ENCODE measurements around the gene CACNA1B.

CACNA1B gene

DNA sequence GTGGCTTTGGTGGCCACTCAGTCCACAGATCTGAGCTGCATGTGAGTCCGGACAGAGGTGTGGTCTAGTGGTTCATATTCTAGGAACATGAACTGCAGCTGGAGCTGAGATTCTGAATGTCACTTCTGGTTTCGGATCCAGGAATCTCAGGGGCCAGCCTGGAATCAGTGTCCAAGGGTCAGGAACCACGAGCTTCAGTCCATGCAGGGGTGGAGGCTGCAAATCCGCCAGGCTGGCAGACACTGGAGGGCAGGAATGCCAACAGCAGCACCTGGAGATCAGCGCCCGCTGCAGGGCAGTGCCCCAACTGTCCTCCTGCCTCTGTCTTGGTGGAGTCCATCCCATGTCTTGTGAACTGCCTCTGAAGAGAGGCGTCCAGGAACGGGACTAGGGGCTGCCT is 73.5 kb downstream of the CACNA1B start:
- no peaks in the 10 kb centered on the region for H3K36me3 ChIP-seq (ENCODE audit: control insufficient read depth, low read depth, low read length)
- H3K27me3 ChIP-seq (ENCODE audit: control insufficient read depth, insufficient read depth, low read length) = no peaks in the 10 kb centered on the region
- H3K27ac ChIP-seq (ENCODE audit: low read length) = no peak overlapping the region
- no peaks in the 10 kb centered on the region for H3K4me1 ChIP-seq (ENCODE audit: control insufficient read depth, low read depth, low read length)
- peaks cover 18% of the 10 kb centered on the region for H3K9me3 ChIP-seq (ENCODE audit: control insufficient read depth, low read depth, low read length)
- no peak overlapping the region for H3K4me3 ChIP-seq (ENCODE audit: low read length)
- no peak overlapping the region for H3K9ac ChIP-seq (ENCODE audit: low read length)

DNA sequence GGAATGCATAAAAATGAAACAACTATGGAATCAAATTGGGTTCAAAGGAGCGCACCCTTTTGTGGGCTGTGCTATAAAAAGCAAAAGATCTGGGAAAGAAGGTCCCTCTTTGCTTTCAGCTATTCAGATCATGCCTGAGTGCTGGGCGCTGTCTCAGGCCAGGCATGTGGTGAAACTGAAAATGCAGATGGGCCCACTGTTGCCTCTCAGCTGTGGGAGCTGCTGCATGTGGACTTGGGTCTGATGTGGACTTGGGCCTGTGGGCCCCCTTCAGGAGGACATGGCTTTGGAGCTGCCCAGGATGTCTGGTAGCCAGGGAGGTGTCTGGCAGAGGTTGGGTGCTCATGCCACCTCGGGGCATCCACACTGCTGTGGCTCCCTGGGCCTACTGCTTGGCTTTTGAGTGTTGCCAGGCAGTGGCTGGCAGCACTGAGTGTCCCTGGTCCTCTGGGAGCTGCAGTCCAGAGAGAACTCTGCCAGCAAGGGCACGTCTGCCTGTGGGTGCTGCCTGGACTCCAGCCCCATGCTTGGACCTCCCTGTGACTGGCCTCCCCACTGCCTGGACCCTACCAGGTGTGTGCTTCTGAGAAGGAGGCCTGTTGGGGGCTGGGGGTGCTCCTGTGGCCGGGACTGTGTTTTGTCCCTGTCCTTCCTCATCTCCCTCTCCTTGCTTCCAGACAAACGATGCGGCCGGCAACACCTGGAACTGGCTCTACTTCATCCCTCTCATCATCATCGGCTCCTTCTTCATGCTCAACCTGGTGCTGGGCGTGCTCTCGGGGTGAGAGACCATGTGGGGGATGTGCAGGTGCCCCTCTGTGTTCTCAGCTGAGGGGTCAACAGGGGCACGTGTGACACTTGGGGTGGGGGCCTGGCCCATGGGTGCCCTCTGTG is 74.3 kb downstream of the CACNA1B start:
- Histone ChIP-seq H3K9me3 (ENCODE audit: control insufficient read depth, low read depth, low read length) (peaks cover 11% of the 10 kb centered on the region), H3K36me3 (ENCODE audit: control insufficient read depth, low read depth, low read length) (no peaks in the 10 kb centered on the region), H3K9ac (ENCODE audit: low read length) (no peak overlapping the region)

DNA sequence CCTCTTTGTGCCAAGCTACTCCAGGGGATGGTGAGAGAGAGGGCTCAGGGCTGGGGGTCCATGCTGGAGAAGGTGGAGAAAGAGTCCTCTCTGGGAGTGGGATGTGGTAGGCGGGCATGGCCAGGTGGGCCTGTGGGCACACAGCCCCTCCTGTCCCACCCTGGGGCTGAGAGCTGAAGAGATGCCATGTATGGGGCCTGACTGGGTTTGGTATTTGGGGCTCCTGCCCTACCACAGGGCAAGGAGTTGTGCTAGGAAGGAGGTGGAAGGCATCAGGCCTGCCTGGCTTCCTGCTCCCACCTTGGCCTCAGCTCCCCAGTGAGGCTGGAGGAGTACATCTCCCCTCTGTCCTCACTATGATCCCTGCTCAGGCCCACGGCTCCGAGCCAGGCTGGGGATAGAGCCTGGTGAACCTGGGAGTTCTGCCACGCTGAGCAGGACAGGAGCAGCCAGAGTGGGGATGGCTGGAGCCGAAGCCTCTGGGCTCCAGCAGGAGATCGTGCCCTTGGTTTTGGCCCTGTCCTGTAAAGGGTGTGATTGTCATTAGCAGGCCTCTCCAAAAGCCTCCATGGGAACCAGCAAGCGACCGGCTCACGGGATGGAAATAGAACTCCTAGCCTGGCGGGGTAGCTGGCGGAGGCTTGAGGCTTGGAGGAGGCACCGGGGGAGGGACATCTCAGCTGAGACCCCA is 75.5 kb downstream of the CACNA1B start:
- H3K27ac ChIP-seq (ENCODE audit: low read length) = no peak overlapping the region
- no peaks in the 10 kb centered on the region for H3K4me1 ChIP-seq (ENCODE audit: control insufficient read depth, low read depth, low read length)
- H3K36me3 ChIP-seq (ENCODE audit: control insufficient read depth, low read depth, low read length) = no peaks in the 10 kb centered on the region
- H3K27me3 ChIP-seq (ENCODE audit: control insufficient read depth, insufficient read depth, low read length) = no peaks in the 10 kb centered on the region
- no peak overlapping the region for H3K9ac ChIP-seq (ENCODE audit: low read length)
- no peak overlapping the region for H3K4me3 ChIP-seq (ENCODE audit: low read length)
- H3K9me3 ChIP-seq (ENCODE audit: control insufficient read depth, low read depth, low read length) = peaks cover 9% of the 10 kb centered on the region

More for the DNA sequence above, 74.3 kb downstream of the CACNA1B start:
- Histone ChIP-seq H3K4me1 (ENCODE audit: control insufficient read depth, low read depth, low read length) (no peaks in the 10 kb centered on the region), H3K27me3 (ENCODE audit: control insufficient read depth, insufficient read depth, low read length) (no peaks in the 10 kb centered on the region), H3K27ac (ENCODE audit: low read length) (no peak overlapping the region), H3K4me3 (ENCODE audit: low read length) (no peak overlapping the region)

DNA sequence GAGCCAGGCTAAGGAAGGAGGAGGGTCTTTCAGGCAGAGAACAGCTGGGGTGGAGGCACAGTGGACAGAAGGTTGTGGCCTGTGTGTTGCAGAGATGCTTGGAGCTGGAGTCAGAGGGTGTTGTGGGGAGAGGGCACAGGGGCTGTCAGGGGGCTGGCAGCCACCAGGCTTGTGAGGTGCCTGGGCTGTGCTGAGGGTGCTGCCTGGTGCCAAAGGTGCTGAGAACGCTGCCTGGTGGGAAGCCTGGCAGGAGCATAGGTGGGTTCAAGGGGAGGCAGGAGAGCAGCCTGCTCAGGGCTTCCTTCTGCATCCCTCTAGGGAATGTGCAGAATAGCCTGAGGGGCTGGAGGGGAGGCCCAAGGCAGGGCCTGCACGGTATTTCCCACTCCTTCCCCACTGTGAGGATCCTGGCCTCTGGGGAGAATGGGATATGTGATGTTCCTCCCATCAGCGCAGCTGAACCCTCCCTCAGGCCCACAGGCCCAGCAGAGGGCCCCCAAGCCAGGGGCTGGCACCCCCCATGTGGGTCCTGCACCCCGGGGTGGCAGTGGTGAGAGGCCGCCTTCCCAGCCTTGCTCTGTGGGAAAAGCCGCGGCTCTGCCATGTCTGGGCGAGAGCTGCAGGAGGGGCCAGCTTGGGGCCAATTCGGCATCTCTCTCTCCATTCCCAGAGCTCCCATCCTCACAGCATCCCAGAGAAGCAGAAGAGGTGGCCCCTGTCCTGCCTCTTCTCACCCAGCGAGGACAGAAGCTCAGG is 76.3 kb downstream of the CACNA1B start:
- H3K36me3 ChIP-seq (ENCODE audit: control insufficient read depth, low read depth, low read length) = no peaks in the 10 kb centered on the region

DNA sequence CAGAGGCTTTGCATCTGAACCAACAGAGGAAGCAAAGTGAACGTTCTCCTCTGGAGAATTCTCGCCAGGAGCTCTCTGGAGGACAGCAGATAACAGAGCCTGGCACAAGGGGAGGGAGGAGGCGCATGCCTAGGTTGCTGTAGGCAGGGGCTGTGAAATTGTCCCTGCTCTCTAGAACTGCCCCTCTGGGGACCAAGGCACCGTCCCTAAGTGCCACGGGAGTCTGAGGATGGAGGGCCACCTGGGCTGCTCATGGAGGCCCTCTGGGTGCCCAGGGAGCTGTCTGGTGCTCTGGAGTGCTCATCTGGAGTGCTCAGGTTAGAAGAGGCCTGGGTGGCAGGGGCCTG is 77.6 kb downstream of the CACNA1B start:
- Histone ChIP-seq H3K36me3 (ENCODE audit: control insufficient read depth, low read depth, low read length) (no peaks in the 10 kb centered on the region), H3K4me1 (ENCODE audit: control insufficient read depth, low read depth, low read length) (no peaks in the 10 kb centered on the region), H3K27ac (ENCODE audit: low read length) (no peak overlapping the region), H3K27me3 (ENCODE audit: control insufficient read depth, insufficient read depth, low read length) (no peaks in the 10 kb centered on the region), H3K9me3 (ENCODE audit: control insufficient read depth, low read depth, low read length) (no peaks in the 10 kb centered on the region), H3K9ac (ENCODE audit: low read length) (no peak overlapping the region), H3K4me3 (ENCODE audit: low read length) (no peak overlapping the region)

More for the DNA sequence above, 76.3 kb downstream of the CACNA1B start:
- Histone ChIP-seq H3K27ac (ENCODE audit: low read length) (no peak overlapping the region), H3K4me1 (ENCODE audit: control insufficient read depth, low read depth, low read length) (no peaks in the 10 kb centered on the region), H3K9ac (ENCODE audit: low read length) (no peak overlapping the region), H3K4me3 (ENCODE audit: low read length) (no peak overlapping the region), H3K9me3 (ENCODE audit: control insufficient read depth, low read depth, low read length) (peaks cover 2% of the 10 kb centered on the region), H3K27me3 (ENCODE audit: control insufficient read depth, insufficient read depth, low read length) (no peaks in the 10 kb centered on the region)

DNA sequence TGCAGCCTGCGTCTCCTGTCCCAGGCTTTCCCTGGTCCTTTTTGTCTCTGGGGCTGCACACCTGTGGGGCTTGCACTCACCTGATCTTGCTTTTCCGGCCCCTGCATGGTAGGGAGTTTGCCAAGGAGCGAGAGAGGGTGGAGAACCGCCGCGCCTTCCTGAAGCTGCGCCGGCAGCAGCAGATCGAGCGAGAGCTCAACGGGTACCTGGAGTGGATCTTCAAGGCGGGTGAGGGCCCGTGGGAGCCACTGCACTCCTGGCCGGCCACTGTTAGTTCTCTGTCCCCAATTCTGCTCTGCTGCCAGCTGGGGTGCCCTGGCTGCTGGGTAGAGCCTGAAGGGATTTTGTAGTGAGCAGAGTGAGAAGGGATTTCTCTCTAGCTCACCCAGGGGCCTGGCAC is 78.0 kb downstream of the CACNA1B start:
- H3K4me1 ChIP-seq (ENCODE audit: control insufficient read depth, low read depth, low read length) = no peaks in the 10 kb centered on the region
- no peak overlapping the region for H3K27ac ChIP-seq (ENCODE audit: low read length)
- no peak overlapping the region for H3K4me3 ChIP-seq (ENCODE audit: low read length)
- no peaks in the 10 kb centered on the region for H3K9me3 ChIP-seq (ENCODE audit: control insufficient read depth, low read depth, low read length)
- no peaks in the 10 kb centered on the region for H3K36me3 ChIP-seq (ENCODE audit: control insufficient read depth, low read depth, low read length)
- H3K9ac ChIP-seq (ENCODE audit: low read length) = no peak overlapping the region
- no peaks in the 10 kb centered on the region for H3K27me3 ChIP-seq (ENCODE audit: control insufficient read depth, insufficient read depth, low read length)

DNA sequence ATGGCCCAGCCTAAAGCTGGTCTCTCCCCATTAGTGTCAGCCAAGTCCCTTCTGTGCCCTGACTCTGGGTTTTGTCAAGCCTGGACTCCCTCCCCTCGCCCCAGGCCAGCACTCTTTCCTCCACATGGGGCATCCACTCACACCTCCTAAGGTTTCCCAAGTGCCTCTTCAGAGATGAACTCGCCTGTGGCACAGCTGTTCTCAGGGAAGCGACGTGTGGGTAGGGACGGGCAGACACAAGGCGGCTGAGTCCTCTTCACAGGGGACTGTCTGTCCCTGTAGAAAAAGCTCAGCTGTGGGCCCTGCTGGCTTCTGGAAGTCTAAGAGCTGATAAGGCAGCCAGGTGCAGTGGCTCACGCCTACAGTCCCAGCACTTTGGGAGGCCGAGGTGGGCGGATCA is 78.5 kb downstream of the CACNA1B start:
- Histone ChIP-seq H3K36me3 (ENCODE audit: control insufficient read depth, low read depth, low read length) (no peaks in the 10 kb centered on the region), H3K4me1 (ENCODE audit: control insufficient read depth, low read depth, low read length) (no peaks in the 10 kb centered on the region), H3K9me3 (ENCODE audit: control insufficient read depth, low read depth, low read length) (no peaks in the 10 kb centered on the region), H3K9ac (ENCODE audit: low read length) (no peak overlapping the region), H3K27me3 (ENCODE audit: control insufficient read depth, insufficient read depth, low read length) (no peaks in the 10 kb centered on the region), H3K4me3 (ENCODE audit: low read length) (no peak overlapping the region), H3K27ac (ENCODE audit: low read length) (no peak overlapping the region)

DNA sequence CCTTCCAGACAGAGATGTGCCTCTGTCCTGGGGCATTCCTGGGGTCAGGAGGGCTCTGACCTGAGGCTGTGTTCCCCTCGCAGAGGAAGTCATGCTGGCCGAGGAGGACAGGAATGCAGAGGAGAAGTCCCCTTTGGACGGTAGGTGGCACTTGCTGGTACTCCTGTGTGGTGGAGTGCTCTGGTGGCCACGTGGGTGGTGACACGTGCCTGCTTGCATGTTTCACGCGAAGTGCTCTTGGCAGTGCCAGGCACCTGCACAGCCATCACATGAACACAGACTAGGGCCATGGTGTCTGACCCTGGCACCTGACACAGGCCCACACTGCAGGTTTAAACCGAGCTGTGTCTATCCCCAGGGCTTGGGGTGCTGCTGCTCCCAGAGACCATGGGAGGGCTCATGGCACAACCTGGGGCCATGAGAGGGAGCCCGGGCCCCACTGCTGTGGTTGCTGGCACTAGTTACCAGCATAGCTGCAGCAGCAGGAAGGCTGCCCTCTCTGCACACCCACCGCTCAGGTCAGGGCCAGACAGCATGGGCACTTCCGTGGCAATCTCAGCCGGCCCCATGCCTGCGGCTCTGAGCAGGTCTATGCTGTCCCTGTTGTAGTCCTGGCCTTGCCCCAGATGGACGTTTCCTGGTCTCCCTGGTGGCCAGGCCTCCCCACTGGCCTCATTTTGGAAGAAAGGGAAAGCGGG is 79.3 kb downstream of the CACNA1B start:
- H3K9ac ChIP-seq (ENCODE audit: low read length) = no peak overlapping the region
- no peak overlapping the region for H3K4me3 ChIP-seq (ENCODE audit: low read length)
- H3K9me3 ChIP-seq (ENCODE audit: control insufficient read depth, low read depth, low read length) = no peaks in the 10 kb centered on the region
- H3K4me1 ChIP-seq (ENCODE audit: control insufficient read depth, low read depth, low read length) = no peaks in the 10 kb centered on the region
- no peak overlapping the region for H3K27ac ChIP-seq (ENCODE audit: low read length)
- no peaks in the 10 kb centered on the region for H3K36me3 ChIP-seq (ENCODE audit: control insufficient read depth, low read depth, low read length)
- no peaks in the 10 kb centered on the region for H3K27me3 ChIP-seq (ENCODE audit: control insufficient read depth, insufficient read depth, low read length)

DNA sequence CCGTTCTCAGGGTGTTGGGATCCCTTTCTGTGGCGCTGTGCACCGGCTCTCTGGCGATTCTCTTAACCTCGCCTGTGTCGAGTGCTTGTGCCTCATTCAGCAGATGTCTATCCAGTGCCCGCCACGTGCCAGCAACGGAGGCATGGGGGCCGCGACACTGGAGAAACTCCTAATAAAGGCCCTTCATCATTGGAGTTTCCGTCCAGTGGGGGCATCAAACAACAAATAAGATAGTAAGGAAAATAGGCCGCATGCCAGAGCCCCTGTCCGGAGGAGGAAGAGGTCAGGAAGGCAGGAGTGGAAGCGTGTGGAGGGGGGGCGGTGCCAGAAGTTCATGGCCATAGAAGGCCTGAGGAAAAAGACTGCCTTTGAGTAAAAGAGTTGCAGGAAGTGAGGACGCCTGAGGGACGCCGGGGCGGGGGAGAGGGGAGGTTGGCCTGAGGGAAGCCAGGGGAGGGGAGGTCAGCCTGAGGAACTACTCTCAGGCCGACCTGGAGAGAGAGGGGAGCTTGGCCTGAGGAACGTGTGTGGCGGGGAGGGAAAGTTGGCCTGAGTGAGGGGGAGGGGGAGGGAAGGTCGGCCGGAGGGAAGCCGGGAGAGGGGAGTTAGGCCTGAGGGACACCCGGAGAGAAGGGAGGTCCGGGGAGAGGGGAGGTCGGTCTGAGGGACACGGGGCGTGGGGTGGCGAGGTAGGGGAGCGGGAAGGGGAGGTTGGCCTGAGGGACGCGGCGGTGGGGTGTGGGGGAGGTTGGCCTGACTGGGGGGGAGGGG is 82.2 kb downstream of the CACNA1B start:
- Histone ChIP-seq H3K36me3 (ENCODE audit: control insufficient read depth, low read depth, low read length) (no peaks in the 10 kb centered on the region), H3K4me3 (ENCODE audit: low read length) (peak overlapping the region; percentile 49), H3K9ac (ENCODE audit: low read length) (no peak overlapping the region), H3K27ac (ENCODE audit: low read length) (no peak overlapping the region), H3K4me1 (ENCODE audit: control insufficient read depth, low read depth, low read length) (no peaks in the 10 kb centered on the region), H3K9me3 (ENCODE audit: control insufficient read depth, low read depth, low read length) (no peaks in the 10 kb centered on the region), H3K27me3 (ENCODE audit: control insufficient read depth, insufficient read depth, low read length) (no peaks in the 10 kb centered on the region)

DNA sequence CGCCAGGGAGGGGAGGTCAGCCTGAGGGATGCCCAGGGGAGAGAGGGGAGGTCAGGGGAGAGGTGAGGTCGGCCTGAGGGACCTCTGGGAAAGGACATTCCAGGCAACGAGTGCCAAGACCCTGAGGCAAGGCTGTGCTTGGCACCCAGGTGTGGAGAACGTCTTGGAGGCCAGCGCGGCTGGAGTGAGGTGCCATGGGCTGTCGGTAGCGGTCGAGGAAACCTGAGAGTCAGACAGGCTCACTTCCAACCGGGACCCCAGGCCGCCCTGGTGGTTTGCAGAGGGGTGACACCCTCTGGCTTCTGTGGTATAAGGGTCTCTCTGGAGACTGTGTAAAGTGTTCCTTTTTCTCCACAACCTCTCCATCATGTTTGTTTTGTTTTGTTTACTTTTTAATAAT is 82.9 kb downstream of the CACNA1B start:
- Histone ChIP-seq H3K4me1 (ENCODE audit: control insufficient read depth, low read depth, low read length) (no peaks in the 10 kb centered on the region), H3K9ac (ENCODE audit: low read length) (no peak overlapping the region), H3K4me3 (ENCODE audit: low read length) (peak overlapping the region; percentile 49), H3K36me3 (ENCODE audit: control insufficient read depth, low read depth, low read length) (no peaks in the 10 kb centered on the region), H3K27me3 (ENCODE audit: control insufficient read depth, insufficient read depth, low read length) (no peaks in the 10 kb centered on the region), H3K9me3 (ENCODE audit: control insufficient read depth, low read depth, low read length) (no peaks in the 10 kb centered on the region), H3K27ac (ENCODE audit: low read length) (no peak overlapping the region)
